Stimulated activated CD8-positive, alpha-beta memory T cell treated with anti-CD3 and anti-CD28 coated beads, Interleukin-15, amount 100 ng/mL, for 4 hours (primary cell): ENCODE measurements around the gene KCMF1.

Experiments
- DNase-seq, 2 donors: peaks; one replicate each; pipeline ENCODE4 v3.0.0-alpha.2; 2020; ENCODE audit warnings: low read depth in 2 of 2

Gene KCMF1

GRCh38 chr2:84980263-84980983, 9.5 kb downstream of the KCMF1 start:
- DNase-seq: no peak

GRCh38 chr2:84986018-84986417, 15.1 kb downstream of the KCMF1 start:
- no peak for DNase-seq

GRCh38 chr2:84989422-84989821, 18.5 kb downstream of the KCMF1 start:
- DNase-seq: no peak

- no peak for DNase-seq
Observed at GRCh38 chr2:84989927-84990326, 19.0 kb downstream of the KCMF1 start.

- DNase-seq: no peak
Observed at GRCh38 chr2:84991404-84992160, 20.6 kb downstream of the KCMF1 start.

GRCh38 chr2:84995826-84996225, 24.9 kb downstream of the KCMF1 start:
- no peak for DNase-seq

GRCh38 chr2:84996909-84997308, 25.9 kb downstream of the KCMF1 start:
- DNase-seq: no peak

GRCh38 chr2:84999553-84999955, 28.6 kb downstream of the KCMF1 start:
- no peak for DNase-seq

GRCh38 chr2:85001595-85001994, 30.6 kb downstream of the KCMF1 start:
- DNase-seq: no peak

GRCh38 chr2:85002534-85002933, 31.6 kb downstream of the KCMF1 start:
- no peak for DNase-seq

- no peak for DNase-seq
Observed at GRCh38 chr2:85008252-85008651, 37.3 kb downstream of the KCMF1 start.

- no peak for DNase-seq
Observed at GRCh38 chr2:85009019-85009618, 38.2 kb downstream of the KCMF1 start.

GRCh38 chr2:85010404-85010803, 39.4 kb downstream of the KCMF1 start:
- DNase-seq: no peak

GRCh38 chr2:85011098-85011497, 40.1 kb downstream of the KCMF1 start:
- no peak for DNase-seq

GRCh38 chr2:85011747-85012146, 40.8 kb downstream of the KCMF1 start:
- DNase-seq: no peak

- DNase-seq: no peak
Observed at GRCh38 chr2:85012431-85012830, 41.5 kb downstream of the KCMF1 start.

- no peak for DNase-seq
Observed at GRCh38 chr2:85012855-85013254, 41.9 kb downstream of the KCMF1 start.

- DNase-seq: no peak
Observed at GRCh38 chr2:85015653-85016360, 44.8 kb downstream of the KCMF1 start.

GRCh38 chr2:85016446-85016845, 45.5 kb downstream of the KCMF1 start:
- DNase-seq: no peak

GRCh38 chr2:85017411-85018048, 46.6 kb downstream of the KCMF1 start:
- no peak for DNase-seq

GRCh38 chr2:85018049-85018447, 47.1 kb downstream of the KCMF1 start:
- no peak for DNase-seq

GRCh38 chr2:85019121-85019520, 48.2 kb downstream of the KCMF1 start:
- no peak for DNase-seq
